ENCODE data around the gene TMEM253.
A peak's percentile ranks its signal among the peaks of the same experiment; 100 is the strongest.

The TMEM253 gene

GRCh38 chr14:21123429-21123828, 22.6 kb downstream of the TMEM253 start:
- H2BK12ac ChIP-seq (ENCODE audit: low read length), result no peak overlapping the region
- H3K4ac ChIP-seq (ENCODE audit: low read depth, low read length), result no peak overlapping the region
- H4K8ac ChIP-seq (ENCODE audit: low read depth, low read length), result no peak overlapping the region
- no peak for DNase-seq
- no peak overlapping the region for H3K14ac ChIP-seq (ENCODE audit: low read length)
- H2BK5ac ChIP-seq (ENCODE audit: low read depth, low read length, poor library complexity), result no peak overlapping the region
- H4K12ac ChIP-seq (ENCODE audit: low read depth, low read length), result no peak overlapping the region
- H2AK5ac ChIP-seq (ENCODE audit: low read length), result no peak overlapping the region
- peaks cover 2% of the 10 kb centered on the region for H3K9me3 ChIP-seq (ENCODE audit: insufficient read depth, low read depth, low read length)
- no peaks in the 10 kb centered on the region for H3K79me2 ChIP-seq (ENCODE audit: control insufficient read depth, insufficient read depth, low read length, poor library complexity)
- no peaks in the 10 kb centered on the region for H3K4me1 ChIP-seq (ENCODE audit: control insufficient read depth in 1 of 2, insufficient read depth in 2 of 2, low read length in 2 of 2)
- H3K4me2 ChIP-seq (ENCODE audit: low read length), result no peak overlapping the region
- H3K9ac ChIP-seq (ENCODE audit: low read length), result no peak overlapping the region
- WGBS (ENCODE audit: extremely low coverage, insufficient coverage, insufficient read length), result no CpG with 5 or more reads among the region's 1 CpG
- H3K27me3 ChIP-seq (ENCODE audit: insufficient read depth, low read length), result no peaks in the 10 kb centered on the region
- H2BK120ac ChIP-seq (ENCODE audit: insufficient read depth, low read length, poor library complexity), result no peak overlapping the region
- no peak overlapping the region for H2AFZ ChIP-seq (ENCODE audit: insufficient read depth, low read length, poor library complexity)
- H3K4me3 ChIP-seq (ENCODE audit: low read depth, low read length), result no peak overlapping the region
- no peak overlapping the region for H3K27ac ChIP-seq (ENCODE audit: low read depth, low read length)
- no peak overlapping the region for H3K23ac ChIP-seq (ENCODE audit: low read length)
- no peaks in the 10 kb centered on the region for H3K79me1 ChIP-seq (ENCODE audit: low read length)
- no peak overlapping the region for H3K18ac ChIP-seq (ENCODE audit: low read length)
- no peak overlapping the region for H4K91ac ChIP-seq (ENCODE audit: low read depth, low read length)
- H3K36me3 ChIP-seq (ENCODE audit: control insufficient read depth in 1 of 2, insufficient read depth in 2 of 2, low read length in 2 of 2), result no peaks in the 10 kb centered on the region

- Histone ChIP-seq H3K4me1 (ENCODE audit: control insufficient read depth in 1 of 2, insufficient read depth in 2 of 2, low read length in 2 of 2) (no peaks in the 10 kb centered on the region), H3K79me2 (ENCODE audit: control insufficient read depth, insufficient read depth, low read length, poor library complexity) (no peaks in the 10 kb centered on the region), H2BK120ac (ENCODE audit: insufficient read depth, low read length, poor library complexity) (no peak overlapping the region), H2BK12ac (ENCODE audit: low read length) (no peak overlapping the region), H4K12ac (ENCODE audit: low read depth, low read length) (no peak overlapping the region), H3K14ac (ENCODE audit: low read length) (no peak overlapping the region), H2AFZ (ENCODE audit: insufficient read depth, low read length, poor library complexity) (no peak overlapping the region), H3K4ac (ENCODE audit: low read depth, low read length) (no peak overlapping the region), H3K9ac (ENCODE audit: low read length) (no peak overlapping the region), H3K79me1 (ENCODE audit: low read length) (no peaks in the 10 kb centered on the region), H3K9me3 (ENCODE audit: insufficient read depth, low read depth, low read length) (no peaks in the 10 kb centered on the region), H3K18ac (ENCODE audit: low read length) (no peak overlapping the region), H4K8ac (ENCODE audit: low read depth, low read length) (no peak overlapping the region), H2BK5ac (ENCODE audit: low read depth, low read length, poor library complexity) (no peak overlapping the region), H3K27me3 (ENCODE audit: insufficient read depth, low read length) (no peaks in the 10 kb centered on the region), H3K27ac (ENCODE audit: low read depth, low read length) (no peak overlapping the region), H4K91ac (ENCODE audit: low read depth, low read length) (no peak overlapping the region), H3K36me3 (ENCODE audit: control insufficient read depth in 1 of 2, insufficient read depth in 2 of 2, low read length in 2 of 2) (no peaks in the 10 kb centered on the region), H3K4me2 (ENCODE audit: low read length) (no peak overlapping the region), H3K23ac (ENCODE audit: low read length) (no peak overlapping the region), H3K4me3 (ENCODE audit: low read depth, low read length) (no peak overlapping the region), H2AK5ac (ENCODE audit: low read length) (no peak overlapping the region)
- WGBS (ENCODE audit: extremely low coverage, insufficient coverage, insufficient read length), result 100% methylated on average over 1 of the region's 1 CpG
- no peak for DNase-seq
Observed at GRCh38 chr14:21133901-21134300, 33.0 kb downstream of the TMEM253 start.

GRCh38 chr14:21136024-21136423, 35.2 kb downstream of the TMEM253 start:
- Histone ChIP-seq H3K4me1 (ENCODE audit: control insufficient read depth in 1 of 2, insufficient read depth in 2 of 2, low read length in 2 of 2) (no peaks in the 10 kb centered on the region), H3K4ac (ENCODE audit: low read depth, low read length) (no peak overlapping the region), H3K36me3 (ENCODE audit: control insufficient read depth in 1 of 2, insufficient read depth in 2 of 2, low read length in 2 of 2) (no peaks in the 10 kb centered on the region), H3K18ac (ENCODE audit: low read length) (no peak overlapping the region), H3K9me3 (ENCODE audit: insufficient read depth, low read depth, low read length) (no peaks in the 10 kb centered on the region), H2BK12ac (ENCODE audit: low read length) (no peak overlapping the region), H3K27ac (ENCODE audit: low read depth, low read length) (no peak overlapping the region), H3K79me1 (ENCODE audit: low read length) (no peaks in the 10 kb centered on the region), H3K23ac (ENCODE audit: low read length) (no peak overlapping the region), H2AK5ac (ENCODE audit: low read length) (no peak overlapping the region), H3K14ac (ENCODE audit: low read length) (no peak overlapping the region), H4K91ac (ENCODE audit: low read depth, low read length) (no peak overlapping the region), H2AFZ (ENCODE audit: insufficient read depth, low read length, poor library complexity) (no peak overlapping the region), H3K4me2 (ENCODE audit: low read length) (no peak overlapping the region), H3K27me3 (ENCODE audit: insufficient read depth, low read length) (no peaks in the 10 kb centered on the region), H2BK120ac (ENCODE audit: insufficient read depth, low read length, poor library complexity) (no peak overlapping the region), H2BK5ac (ENCODE audit: low read depth, low read length, poor library complexity) (no peak overlapping the region), H3K4me3 (ENCODE audit: low read depth, low read length) (no peak overlapping the region), H3K9ac (ENCODE audit: low read length) (no peak overlapping the region), H3K79me2 (ENCODE audit: control insufficient read depth, insufficient read depth, low read length, poor library complexity) (no peaks in the 10 kb centered on the region), H4K12ac (ENCODE audit: low read depth, low read length) (no peak overlapping the region), H4K8ac (ENCODE audit: low read depth, low read length) (no peak overlapping the region)
- peak in 1 of 2 donors; percentile 15 for DNase-seq
- no CpG with 5 or more reads among the region's 1 CpG for WGBS (ENCODE audit: extremely low coverage, insufficient coverage, insufficient read length)

- no peak overlapping the region for H2BK12ac ChIP-seq (ENCODE audit: low read length)
- no peak overlapping the region for H3K4me3 ChIP-seq (ENCODE audit: low read depth, low read length)
- no peak overlapping the region for H4K12ac ChIP-seq (ENCODE audit: low read depth, low read length)
- no peaks in the 10 kb centered on the region for H3K27me3 ChIP-seq (ENCODE audit: insufficient read depth, low read length)
- H3K23ac ChIP-seq (ENCODE audit: low read length), result no peak overlapping the region
- H3K14ac ChIP-seq (ENCODE audit: low read length), result no peak overlapping the region
- H3K36me3 ChIP-seq (ENCODE audit: control insufficient read depth in 1 of 2, insufficient read depth in 2 of 2, low read length in 2 of 2), result no peaks in the 10 kb centered on the region
- H2AK5ac ChIP-seq (ENCODE audit: low read length), result no peak overlapping the region
- H3K9me3 ChIP-seq (ENCODE audit: insufficient read depth, low read depth, low read length), result no peaks in the 10 kb centered on the region
- no peak overlapping the region for H3K4ac ChIP-seq (ENCODE audit: low read depth, low read length)
- DNase-seq, result no peak
- WGBS (ENCODE audit: extremely low coverage, insufficient coverage, insufficient read length), result no CpG with 5 or more reads among the region's 1 CpG
- H3K4me2 ChIP-seq (ENCODE audit: low read length), result no peak overlapping the region
- no peak overlapping the region for H3K9ac ChIP-seq (ENCODE audit: low read length)
- no peak overlapping the region for H4K8ac ChIP-seq (ENCODE audit: low read depth, low read length)
- H2BK120ac ChIP-seq (ENCODE audit: insufficient read depth, low read length, poor library complexity), result no peak overlapping the region
- no peaks in the 10 kb centered on the region for H3K79me1 ChIP-seq (ENCODE audit: low read length)
- no peaks in the 10 kb centered on the region for H3K4me1 ChIP-seq (ENCODE audit: control insufficient read depth in 1 of 2, insufficient read depth in 2 of 2, low read length in 2 of 2)
- no peak overlapping the region for H3K27ac ChIP-seq (ENCODE audit: low read depth, low read length)
- H2BK5ac ChIP-seq (ENCODE audit: low read depth, low read length, poor library complexity), result no peak overlapping the region
- H2AFZ ChIP-seq (ENCODE audit: insufficient read depth, low read length, poor library complexity), result no peak overlapping the region
- no peaks in the 10 kb centered on the region for H3K79me2 ChIP-seq (ENCODE audit: control insufficient read depth, insufficient read depth, low read length, poor library complexity)
- H4K91ac ChIP-seq (ENCODE audit: low read depth, low read length), result no peak overlapping the region
- no peak overlapping the region for H3K18ac ChIP-seq (ENCODE audit: low read length)
Observed at GRCh38 chr14:21142357-21142756, 41.5 kb downstream of the TMEM253 start.
